ENCODE data around the gene DTWD2.
"Not testable (repeated sequence)": the region's sequence is repeated elsewhere in the genome, so short reads cannot be mapped to it uniquely, and the experiment has no call there.

The DTWD2 gene

GRCh38 chr5:118996098-118996497, 7.8 kb upstream of the DTWD2 start:
- DNase-seq (ENCODE audit: low read depth) = no peak

GRCh38 chr5:118994595-118994994, 6.2 kb upstream of the DTWD2 start:
- no peak for DNase-seq (ENCODE audit: low read depth)

- DNase-seq (ENCODE audit: low read depth) = not testable (repeated sequence)
Observed at GRCh38 chr5:118993118-118993517, 4.8 kb upstream of the DTWD2 start.

- not testable (repeated sequence) for DNase-seq (ENCODE audit: low read depth)
Observed at GRCh38 chr5:118992055-118992454, 3.7 kb upstream of the DTWD2 start.

- no peak for DNase-seq (ENCODE audit: low read depth)
Observed at GRCh38 chr5:118990582-118990981, 2.2 kb upstream of the DTWD2 start.

- DNase-seq (ENCODE audit: low read depth) = no peak
Observed at GRCh38 chr5:118989816-118990215, 1.5 kb upstream of the DTWD2 start.

- DNase-seq (ENCODE audit: low read depth) = no peak
Observed at GRCh38 chr5:118988866-118989180, 476 bp upstream of the DTWD2 start.

- DNase-seq (ENCODE audit: low read depth) = no peak
Observed at GRCh38 chr5:118984602-118985001, 3.7 kb downstream of the DTWD2 start.

GRCh38 chr5:118981783-118982182, 6.6 kb downstream of the DTWD2 start:
- no peak for DNase-seq (ENCODE audit: low read depth)

- DNase-seq (ENCODE audit: low read depth) = no peak
Observed at GRCh38 chr5:118980438-118980837, 7.9 kb downstream of the DTWD2 start.

- no peak for DNase-seq (ENCODE audit: low read depth)
Observed at GRCh38 chr5:118980017-118980416, 8.3 kb downstream of the DTWD2 start.

- not testable (repeated sequence) for DNase-seq (ENCODE audit: low read depth)
Observed at GRCh38 chr5:118973779-118974445, 14.4 kb downstream of the DTWD2 start.

- no peak for DNase-seq (ENCODE audit: low read depth)
Observed at GRCh38 chr5:118968925-118969375, 19.4 kb downstream of the DTWD2 start.

GRCh38 chr5:118968406-118968911, 19.9 kb downstream of the DTWD2 start:
- DNase-seq (ENCODE audit: low read depth) = no peak

GRCh38 chr5:118967059-118967508, 21.3 kb downstream of the DTWD2 start:
- DNase-seq (ENCODE audit: low read depth) = no peak

GRCh38 chr5:118965890-118966289, 22.5 kb downstream of the DTWD2 start:
- no peak for DNase-seq (ENCODE audit: low read depth)

- not testable (repeated sequence) for DNase-seq (ENCODE audit: low read depth)
Observed at GRCh38 chr5:118964970-118965369, 23.4 kb downstream of the DTWD2 start.

GRCh38 chr5:118964388-118964787, 24.0 kb downstream of the DTWD2 start:
- not testable (repeated sequence) for DNase-seq (ENCODE audit: low read depth)

- DNase-seq (ENCODE audit: low read depth) = no peak
Observed at GRCh38 chr5:118963169-118963568, 25.2 kb downstream of the DTWD2 start.

GRCh38 chr5:118960557-118960956, 27.8 kb downstream of the DTWD2 start:
- DNase-seq (ENCODE audit: low read depth) = no peak

- DNase-seq (ENCODE audit: low read depth) = no peak
Observed at GRCh38 chr5:118956727-118957126, 31.6 kb downstream of the DTWD2 start.

GRCh38 chr5:118953652-118954005, 34.7 kb downstream of the DTWD2 start:
- DNase-seq (ENCODE audit: low read depth) = no peak

- no peak for DNase-seq (ENCODE audit: low read depth)
Observed at GRCh38 chr5:118952992-118953651, 35.2 kb downstream of the DTWD2 start.

- not testable (repeated sequence) for DNase-seq (ENCODE audit: low read depth)
Observed at GRCh38 chr5:118952306-118952705, 36.0 kb downstream of the DTWD2 start.

Data from CMK (cell line).